GF-D8 (cell line): ENCODE results near the gene LHPP.

Source experiments
- DNase-seq: peaks from one replicate; lab custom pipeline; 2025; lab: John Stamatoyannopoulos, UW

The LHPP gene

DNA sequence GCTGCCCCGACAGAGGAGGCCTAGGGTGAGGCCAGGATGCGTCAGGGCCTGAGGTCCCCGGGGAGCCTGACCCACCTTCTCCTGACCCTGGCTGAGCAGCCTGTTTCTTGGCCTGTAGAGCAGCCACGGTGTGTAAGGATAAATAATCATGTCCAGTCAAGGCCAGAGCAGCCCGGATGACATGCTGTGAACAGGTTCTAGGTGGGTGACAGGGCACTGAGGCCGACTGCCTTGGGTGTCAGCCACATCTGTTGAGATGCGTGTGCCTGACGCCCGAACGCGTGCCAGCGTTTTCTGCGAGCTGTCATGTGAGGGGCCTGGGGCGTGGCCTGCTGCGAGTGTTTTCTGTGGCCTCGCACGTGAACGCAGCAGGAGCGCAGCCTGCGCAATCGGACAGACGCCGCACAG lies 164.2 kb downstream of the LHPP start:
- no peak for DNase-seq

DNA sequence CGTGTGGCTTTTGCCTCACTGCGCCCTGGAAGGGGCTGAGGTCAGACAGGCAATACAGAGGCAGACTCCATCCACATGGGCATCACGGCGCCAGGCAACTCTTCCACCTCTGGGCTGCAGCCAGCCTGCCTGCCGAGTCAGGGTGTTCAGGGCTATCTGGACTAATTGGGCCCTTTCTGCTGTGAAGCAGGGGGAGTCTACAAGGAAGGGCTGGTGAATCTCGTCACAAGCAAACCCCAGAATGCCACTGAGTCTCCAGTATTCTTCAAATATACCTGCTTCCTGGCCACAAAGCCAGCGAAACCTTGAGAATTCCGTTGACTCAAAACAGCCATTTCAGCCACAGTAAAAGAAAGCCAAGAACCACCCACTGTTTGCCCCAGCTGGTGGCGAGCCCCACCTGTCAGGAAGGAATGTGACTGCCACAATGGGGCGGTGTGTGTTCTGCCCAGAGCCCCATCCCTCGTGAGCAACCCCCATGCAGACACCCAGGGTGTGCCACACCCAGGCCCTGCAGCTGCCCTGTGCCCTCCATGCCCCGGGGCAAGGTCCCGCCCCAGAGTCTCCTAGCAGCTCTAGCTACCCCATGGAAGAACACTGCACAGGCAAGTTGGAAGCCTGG lies 165.2 kb downstream of the LHPP start:
- no peak for DNase-seq

DNA sequence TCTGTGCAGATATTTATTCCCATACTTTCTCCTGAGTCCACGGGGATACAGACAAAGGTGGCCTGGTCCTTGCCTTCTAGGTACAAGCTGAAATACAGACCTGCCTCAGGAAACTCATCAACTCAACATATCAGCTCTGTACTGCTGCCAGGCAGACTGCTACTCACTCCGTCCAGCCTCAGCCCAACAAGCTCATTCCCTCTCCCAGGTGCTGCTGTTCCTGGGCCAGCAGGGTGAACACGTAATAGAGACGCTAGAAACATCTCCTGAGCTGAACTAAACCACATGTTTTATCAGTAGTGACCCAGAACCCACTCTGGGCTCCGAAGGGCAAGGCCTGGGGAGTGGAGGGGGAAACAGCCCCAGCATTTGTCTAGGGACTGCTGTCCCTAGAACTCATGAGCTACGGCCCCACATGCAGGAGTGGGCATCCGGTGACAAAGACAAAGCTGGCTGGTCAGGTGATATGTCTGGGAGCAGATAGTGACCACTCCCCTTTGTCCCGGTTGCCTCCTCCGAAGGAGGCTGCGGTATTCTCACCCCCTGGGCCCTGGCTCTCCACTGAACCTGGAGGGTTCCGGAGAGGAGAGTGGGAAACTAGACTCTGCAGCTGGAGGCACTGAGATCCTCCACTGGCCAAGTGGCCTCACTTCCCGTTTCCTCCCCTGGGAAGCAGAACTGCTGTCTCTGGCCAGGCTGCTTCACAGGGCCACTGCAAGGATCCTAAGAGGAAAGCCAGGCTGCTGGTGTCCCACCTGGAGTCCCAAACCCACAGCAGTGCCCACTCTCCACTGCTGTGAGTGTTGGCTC lies 166.4 kb downstream of the LHPP start:
- no peak for DNase-seq

DNA sequence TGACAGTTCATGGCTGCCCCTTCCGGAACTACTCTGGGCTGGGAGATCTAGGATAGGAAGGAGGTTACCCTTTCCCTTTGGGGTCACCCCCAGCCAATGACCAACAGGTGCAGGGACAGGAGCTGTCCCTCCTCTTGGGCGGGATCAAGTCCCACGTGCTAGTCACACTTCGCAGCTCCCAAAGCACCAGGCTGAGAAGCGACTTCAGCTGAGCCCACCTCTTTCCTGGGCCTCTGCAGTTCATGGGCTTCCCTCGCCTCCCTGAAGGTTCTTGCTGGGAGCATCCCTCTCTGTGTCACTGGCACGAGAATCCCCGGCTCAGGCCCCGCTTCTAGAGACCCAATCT lies 167.0 kb downstream of the LHPP start:
- DNase-seq = no peak

DNA sequence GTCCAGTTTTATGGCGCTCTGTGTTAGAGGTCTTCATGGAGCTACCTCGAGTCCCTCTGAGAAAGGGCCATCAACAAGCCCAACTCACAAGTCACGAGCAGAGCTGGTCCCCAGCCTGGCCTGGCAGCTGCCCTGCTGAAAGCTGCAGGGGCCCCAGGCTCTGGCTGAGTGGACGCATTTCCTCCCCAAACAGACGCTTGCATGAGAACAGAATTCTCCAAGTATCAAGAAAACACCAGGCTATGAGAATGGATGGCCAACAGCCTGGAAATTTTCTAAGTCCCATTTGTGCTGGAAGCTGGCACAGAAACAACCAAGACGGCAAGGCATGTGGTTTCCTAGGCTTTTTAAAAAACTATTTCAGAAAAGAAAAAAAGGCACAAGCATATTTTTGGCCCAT lies 167.8 kb downstream of the LHPP start:
- DNase-seq = no peak

DNA sequence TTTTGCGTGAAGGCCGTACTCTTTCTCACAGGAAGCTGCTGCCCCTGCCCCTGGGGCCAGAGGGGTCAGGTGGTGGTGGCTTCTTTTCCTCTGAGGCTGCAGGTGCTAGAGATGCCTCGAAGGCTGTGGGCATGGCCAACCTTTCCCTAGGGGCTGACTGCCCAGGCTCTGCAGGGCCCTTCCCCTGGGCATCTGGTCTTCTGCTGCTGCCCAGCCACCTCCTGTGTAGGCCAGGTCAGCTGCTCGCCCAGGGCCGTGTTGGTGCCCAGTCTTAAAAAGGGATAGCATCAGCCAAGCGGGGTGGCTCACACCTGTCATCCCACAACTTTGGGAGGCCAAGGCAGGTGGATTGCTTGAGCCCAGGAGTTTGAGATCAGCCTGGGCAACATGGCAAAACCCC lies 168.2 kb downstream of the LHPP start:
- no peak for DNase-seq

DNA sequence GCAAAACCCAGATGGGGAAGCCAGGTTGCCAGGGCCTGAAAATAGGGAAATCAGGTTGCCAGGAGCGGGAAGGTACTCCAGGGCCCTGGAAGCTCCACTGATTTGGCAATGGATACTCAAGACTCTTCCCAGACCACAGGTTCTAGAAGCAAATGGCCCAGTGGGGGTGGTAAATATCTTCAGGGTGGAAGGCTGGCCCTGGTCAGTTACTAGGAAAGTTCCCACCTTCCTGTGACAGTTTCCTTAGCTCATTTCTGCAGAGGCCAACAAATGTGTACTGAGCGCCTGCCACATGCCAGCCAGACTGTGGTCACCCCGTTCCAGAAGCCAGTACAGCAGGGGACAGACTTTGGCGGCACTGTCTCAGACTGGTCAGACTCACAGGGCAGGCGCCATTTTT lies 168.9 kb downstream of the LHPP start:
- no peak for DNase-seq

DNA sequence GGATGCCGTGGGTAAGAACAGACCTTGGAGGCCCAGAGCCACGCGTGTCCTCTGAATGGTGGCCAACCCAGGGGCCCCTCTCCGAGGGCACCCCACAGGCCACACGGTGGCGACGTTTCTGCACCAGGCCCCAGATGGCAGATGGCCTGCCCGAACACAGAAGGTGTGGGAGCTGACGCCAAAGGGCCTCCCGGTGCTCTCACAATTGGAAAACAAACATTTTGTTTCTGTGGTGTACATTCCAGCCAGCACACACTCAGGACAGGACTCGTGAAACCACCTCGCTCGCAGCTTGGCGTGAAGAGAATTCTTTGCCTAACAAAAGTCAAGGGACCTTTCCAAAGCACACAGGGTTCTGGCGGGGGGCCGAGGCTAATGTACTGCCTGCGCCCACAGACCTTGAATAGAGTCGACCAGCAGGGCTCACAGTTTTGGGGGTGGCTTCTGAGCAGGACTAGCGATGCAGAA lies 170.5 kb downstream of the LHPP start:
- no peak for DNase-seq

DNA sequence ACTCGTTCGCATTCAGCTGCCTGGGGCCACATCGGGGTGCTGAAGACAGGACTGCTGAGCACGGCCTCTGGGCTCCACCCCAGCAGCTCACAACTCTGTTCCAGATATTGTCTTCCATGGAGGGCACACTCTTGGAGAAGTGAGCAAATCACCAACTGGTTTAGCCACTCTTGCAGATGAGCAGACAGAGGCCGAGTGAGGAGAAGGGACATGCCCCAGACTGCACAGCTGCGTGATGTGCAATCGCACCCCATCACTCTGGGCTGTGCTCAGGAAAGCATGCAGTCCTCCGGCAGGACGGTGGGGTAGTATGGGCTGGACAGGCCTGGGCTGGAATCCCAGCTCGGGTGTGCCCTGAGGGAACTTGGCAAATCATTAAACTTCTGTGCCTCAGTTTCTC lies 170.9 kb downstream of the LHPP start:
- no peak for DNase-seq

DNA sequence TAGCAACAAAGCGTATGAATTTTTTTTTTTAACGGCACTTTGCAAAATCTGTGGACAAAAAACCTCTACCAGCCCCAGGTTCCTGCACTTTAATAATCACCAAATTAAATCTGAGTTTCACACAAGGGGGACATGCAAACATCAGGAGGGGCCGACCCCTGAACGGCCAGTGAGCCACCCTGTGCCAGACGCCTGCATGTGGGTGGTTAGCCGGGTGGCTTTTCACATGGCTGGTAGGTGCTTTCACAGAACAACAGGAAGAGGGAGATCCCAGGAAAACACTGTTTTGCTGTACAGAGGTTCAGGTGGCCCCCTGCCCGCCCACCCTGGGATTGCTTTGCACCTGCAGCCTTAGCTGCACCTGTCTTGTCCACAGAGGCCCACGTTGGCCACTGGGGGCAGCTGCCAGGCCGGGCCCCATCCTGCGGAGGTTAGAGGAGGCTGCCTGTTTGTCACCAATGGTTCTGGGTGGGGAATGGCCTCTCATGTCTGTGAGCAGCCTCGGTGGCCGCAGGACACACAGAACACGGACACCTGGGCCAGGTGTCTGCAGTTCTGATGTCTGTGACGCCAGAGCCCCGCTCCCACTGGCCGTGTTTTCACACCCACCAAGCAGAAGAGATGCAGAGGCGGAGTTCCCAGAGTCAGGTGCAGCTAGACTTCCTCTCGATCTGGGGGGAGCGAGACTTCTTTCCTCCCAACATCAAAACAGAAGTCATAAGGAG lies 174.8 kb downstream of the LHPP start:
- DNase-seq = no peak

DNA sequence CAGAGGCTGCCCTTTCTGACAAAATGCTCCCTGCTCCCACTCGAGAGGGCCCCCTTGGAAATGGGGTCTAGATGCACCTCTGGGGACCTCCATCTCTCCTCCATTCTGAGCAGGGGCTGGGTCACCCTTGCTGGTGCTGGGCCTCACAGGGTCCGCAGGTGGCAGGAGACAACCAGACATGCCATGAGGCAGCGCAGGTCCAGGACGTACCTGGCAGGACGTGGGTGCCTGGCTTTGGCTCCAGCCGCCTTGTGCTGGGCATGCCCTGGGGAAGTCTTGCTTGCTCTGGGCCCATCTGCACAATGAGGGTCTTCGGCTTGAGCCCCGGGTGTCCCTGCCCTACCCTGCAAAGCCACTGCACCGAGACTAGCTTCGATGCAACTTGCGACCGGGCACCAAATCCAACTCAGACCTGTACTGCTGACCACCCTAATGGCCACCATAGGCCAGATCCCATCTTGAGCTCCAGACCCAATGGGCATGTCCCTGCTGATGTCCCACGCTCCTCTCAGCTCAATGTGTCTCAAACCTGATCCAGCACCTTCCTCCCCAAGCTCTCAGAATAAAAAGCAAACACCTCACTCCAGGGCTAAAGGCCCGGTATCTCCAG lies 175.6 kb downstream of the LHPP start:
- no peak for DNase-seq

DNA sequence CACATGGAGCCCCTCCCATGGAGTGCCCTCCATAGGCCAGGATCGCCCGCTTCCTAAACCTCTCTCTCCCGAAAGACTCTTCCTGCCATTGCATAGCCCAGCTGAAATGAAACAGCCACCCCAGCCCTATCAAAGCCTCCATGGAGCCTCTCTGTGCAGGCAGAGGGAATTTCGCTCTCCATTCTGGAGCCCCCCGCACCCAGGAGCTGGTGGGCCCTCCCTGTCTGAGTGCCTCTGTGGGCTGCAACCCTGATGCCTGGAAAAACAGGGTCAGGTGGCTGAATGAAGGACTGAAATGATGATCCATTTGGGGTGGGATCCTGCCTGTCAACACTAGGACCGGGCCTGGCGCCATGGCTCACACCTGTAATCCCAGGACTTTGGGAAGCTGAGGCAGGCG lies 176.1 kb downstream of the LHPP start:
- no peak for DNase-seq

DNA sequence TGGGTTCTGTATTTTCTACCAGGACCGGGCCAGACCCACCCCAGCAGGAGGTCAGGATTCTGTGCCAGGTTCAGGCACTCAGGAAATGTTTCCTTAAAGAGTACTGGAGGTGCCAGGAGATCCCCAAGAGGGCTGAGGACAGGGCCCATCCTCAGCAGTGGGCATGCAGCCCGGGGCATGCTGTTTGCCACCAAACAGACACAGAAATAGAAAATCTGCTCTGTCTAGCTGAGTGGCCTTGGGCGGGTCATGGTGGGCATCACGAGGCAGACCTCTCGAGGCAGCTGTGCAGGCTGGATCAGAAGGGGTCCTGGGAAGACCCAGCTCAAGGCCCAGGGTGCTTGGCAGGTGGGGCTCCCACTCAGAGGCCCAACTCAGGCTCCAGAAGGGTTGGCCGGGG lies 177.6 kb downstream of the LHPP start:
- DNase-seq = no peak

DNA sequence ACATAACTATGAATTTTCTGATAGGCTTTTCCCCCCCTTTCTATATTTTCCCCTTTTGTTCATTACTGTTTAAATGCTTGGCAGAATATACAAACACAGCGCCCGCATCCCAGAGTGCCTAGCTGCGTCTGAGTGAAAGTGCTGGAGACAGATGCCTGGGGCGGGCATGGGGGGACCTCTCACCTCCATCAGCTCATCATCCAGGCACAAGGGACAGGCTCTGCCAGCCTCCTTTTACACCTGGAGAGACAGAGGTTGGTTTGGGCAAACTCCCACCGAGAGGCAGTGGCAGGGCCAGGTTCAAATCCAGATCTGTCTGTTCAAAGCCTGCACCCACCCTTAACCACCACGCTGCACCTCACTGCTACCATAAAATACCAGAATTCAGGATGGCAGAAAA lies 178.0 kb downstream of the LHPP start:
- no peak for DNase-seq

DNA sequence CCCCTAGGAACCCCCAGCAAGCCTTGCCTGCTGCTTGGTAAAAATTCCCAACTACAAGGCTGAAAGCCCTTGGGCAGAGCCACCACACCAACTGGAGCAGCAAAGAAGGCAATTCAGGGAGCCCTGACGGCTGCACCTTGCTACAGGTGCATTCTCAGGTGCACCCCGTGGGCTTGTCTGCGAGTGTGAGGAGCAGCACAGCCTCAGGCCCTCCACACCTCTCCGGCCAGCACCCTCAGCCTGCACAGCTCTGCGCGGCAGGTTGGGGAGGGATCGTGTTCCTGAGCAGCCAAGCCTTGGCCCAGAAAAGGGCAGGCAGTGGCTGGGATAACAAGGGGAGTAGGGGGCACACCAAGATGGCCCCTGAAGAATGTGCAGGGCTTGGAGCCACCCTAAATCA lies 178.4 kb downstream of the LHPP start:
- DNase-seq = no peak

DNA sequence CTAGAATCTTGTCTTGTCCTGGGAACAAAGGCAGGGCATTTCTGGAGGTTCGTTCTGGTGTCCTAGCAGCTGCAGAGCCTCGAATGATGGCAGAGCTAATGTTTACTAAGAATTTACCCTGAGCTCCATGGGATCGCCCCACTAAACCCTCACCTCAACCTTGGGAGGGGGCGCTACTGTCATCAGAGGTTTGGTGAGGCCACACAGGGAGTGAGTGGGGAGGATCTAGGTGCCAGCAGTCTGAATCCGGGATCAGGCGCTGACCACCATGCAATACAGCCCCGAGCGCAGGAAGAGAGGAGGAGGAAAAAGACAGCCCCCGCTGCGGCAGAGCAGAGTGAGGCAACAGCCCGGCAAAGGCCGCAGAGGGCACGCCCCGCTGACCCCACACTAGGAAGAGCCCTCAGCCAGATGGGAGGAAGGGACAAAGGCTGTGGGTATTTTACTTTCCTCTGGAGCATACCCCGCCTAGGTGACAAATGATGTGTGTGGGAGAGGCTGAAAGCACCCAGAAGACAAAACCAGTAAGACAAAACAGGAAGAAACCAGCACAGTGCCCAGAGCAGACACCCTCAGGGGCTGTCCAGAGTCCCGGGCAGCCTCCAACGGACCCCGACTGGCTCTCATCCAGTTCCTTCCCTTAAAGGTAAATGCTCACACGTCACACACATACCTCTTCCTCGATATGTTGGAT lies 179.1 kb downstream of the LHPP start:
- peak; percentile 96 for DNase-seq

DNA sequence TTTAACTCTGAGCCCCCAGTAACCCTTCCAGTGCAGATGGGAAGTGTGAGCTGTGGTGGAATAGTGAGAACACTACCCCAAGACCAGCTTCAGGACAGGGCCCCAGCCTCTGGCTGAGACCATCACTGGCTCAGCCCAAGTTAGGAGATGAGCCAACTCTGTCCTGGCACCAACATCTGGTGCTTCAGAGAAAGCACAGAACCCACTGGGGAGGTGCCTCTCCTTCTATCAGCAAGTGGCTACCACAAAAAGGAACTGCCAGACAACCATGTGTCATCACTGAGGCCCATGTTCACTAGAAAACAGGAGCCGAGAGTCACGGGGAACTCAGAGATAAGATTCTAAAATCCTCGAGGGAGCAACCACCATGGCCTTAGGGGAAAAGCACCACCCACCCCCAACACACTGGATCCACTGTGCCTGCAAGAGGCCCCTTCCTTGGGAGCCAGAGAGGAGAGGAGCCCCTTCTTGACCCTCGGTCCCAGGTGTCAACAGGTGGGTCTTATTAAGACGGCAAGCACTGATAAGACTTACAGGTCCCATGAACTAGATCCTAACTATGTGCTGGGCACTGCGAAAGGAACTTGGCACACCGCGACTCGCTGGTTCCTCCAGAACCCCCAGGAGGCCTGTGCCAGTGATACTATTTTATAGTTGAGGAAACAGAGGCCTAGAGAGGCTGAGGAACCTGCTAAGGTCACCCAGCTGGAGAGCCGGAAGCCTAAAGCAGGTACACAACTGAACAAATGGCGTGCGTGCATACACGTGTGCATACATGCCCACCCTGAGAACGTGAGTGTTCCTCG lies 179.9 kb downstream of the LHPP start:
- peak; percentile 87 for DNase-seq

DNA sequence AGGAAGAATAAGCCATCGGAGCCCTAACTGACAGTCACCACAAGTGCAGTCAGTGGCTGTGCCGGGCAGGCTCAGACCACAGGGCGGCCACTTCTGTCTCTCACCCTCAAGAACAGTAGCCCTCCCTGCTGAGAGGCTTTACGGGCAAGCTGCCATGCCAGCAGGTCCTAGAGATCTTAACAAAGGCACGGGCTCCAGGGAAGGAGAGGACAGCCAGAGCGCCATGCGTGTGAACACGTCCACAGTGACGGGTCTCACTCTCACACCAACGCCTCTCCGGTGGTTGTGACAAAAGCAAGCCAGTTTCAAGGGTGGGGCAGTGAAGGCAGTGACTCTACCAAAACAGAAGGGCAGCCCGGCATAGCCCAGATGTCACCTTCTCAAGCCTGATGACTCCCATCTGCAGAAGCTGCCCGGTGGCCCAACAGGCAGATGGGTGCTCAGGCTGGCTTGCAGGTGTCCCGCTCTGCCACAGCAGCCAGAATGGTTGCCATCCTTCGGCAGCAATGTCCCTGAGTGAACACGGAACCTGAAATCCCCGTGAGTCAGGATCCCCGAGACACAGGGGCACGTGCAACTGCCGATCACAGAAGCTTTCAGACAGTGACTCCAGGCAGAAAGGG lies 180.6 kb downstream of the LHPP start:
- peak; percentile 63 for DNase-seq

DNA sequence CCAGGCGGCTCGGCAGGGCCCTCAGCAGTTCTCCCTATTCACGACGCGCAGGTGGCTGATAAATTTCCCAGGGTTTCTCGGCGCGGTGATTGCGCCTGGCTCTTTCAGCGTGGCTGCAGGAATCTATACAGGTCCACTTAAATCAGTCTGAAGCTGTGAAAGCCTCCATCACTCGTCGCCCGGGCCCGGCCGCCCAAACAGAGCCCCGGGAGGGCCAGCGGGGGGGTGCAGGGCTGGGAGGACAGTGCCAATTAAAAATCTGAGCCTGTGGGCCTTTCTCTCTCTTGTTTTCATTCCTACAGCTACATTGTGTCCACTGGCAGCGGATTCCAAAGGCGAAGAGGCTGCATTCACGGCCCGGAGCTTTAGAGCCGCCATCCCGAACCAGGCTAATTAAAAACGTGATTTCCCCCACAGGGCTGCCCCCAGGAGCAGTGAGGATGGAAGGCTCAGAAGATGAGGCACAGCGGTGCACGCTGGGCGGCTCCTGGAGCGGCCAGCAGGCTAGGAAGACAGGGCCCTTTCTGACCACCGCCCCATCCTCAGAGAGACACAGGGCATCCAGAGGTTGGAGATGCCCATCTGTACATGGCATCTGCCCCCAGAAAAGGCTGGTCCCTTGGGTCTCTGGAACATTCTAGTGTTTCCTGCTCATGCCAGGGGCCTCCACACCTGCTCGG lies 181.8 kb downstream of the LHPP start:
- DNase-seq = no peak

DNA sequence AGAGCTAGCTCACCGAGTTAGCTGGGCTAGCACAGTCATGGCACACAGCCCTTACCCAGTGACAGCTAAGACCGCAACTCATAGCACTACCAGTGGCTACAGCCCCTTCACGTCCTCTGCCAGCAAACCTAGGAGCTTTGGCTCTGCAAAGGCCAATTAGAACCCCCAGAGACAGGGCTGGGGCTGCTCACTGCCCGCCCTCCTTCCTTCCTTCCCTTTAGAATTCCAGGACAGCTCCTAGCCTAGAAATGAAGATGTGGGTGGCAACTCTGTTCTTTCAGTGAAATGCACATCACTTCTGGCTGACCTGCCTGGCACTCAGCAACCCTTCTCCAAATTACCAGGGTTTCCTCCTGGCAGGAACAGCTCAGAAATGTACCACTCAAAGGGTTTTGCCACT lies 182.6 kb downstream of the LHPP start:
- no peak for DNase-seq
